HepG2 (cell line): ENCODE results near the gene MBLAC1. TPM values are rescaled to one million over a fixed set of nuclear protein-coding genes. Genes with fewer than 3 reads are reported as not detected.
A peak's percentile ranks its signal among the peaks of the same experiment; 100 is the strongest.

Source experiments
- ATAC-seq: fragments of 200-7000 bp; cut with Tn5 transposase; 3 replicates; pipeline ENCODE4 v1.9.1; 2020; ENCODE audit warnings: mild to moderate bottlenecking, moderate library complexity
- BruUV-seq: library from RNA; stranded (reverse); fragments of 400-500 nt; replicated peaks from 2 replicates; lab custom pipeline; 2021; lab: Mats Ljungman, UMichigan
- CTCF ChIA-PET: fragments of 300-600 bp; formaldehyde crosslinking; extraction: SDS; loops from one replicate; lab custom pipeline; 2021; ENCODE audit warnings: low total read pairs, inconsistent platforms, low intra/inter-chr PET ratio; lab: Yijun Ruan, JAX
- POLR2A ChIA-PET: fragments of 350-600 bp; sonication (Branson Sonifier 250); formaldehyde crosslinking; loops from one replicate; lab custom pipeline; 2020; ENCODE audit warnings: antibody characterized with exemption, inconsistent platforms; lab: Yijun Ruan, JAX
- DNase-seq: peaks from one replicate; pipeline ENCODE4 v3.0.0-alpha.2; 2015; ENCODE audit warnings: low spot score
- FAIRE-seq: peaks from 3 replicates; lab custom pipeline; 2011; peaks lifted over from hg19 to GRCh38; lab: Jason Lieb, UNC
- H2AFZ ChIP-seq: one replicate; pipeline ENCODE4 v1.6.1; 2011; ENCODE audit warnings: low read length, inconsistent platforms
- H3K27ac ChIP-seq: fragments of 300-600 bp; 3 replicates; pipeline ENCODE4 v1.8.0; 2011; ENCODE audit warnings: mixed run types, mild to moderate bottlenecking, mixed read lengths, low read length, inconsistent platforms; ENCODE audit not compliant: insufficient read depth; ENCODE audit errors: extremely low read length
- H3K27me3 ChIP-seq, 2 experiments: fragments of 200-600 bp in 1 of 2; 2 replicates in 1 of 2; 3 replicates in 1 of 2; pipeline versions ENCODE4 v1.6.0 to v1.8.0; 2011; ENCODE audit warnings: low read length in 2 of 2, mild to moderate bottlenecking in 2 of 2, moderate library complexity in 2 of 2, inconsistent platforms in 1 of 2; ENCODE audit not compliant: insufficient read depth in 2 of 2, control insufficient read depth in 1 of 2
- H3K36me3 ChIP-seq, 2 experiments: fragments of 200-600 bp in 1 of 2; replicated peaks in 1 of 2; 2 replicates in 1 of 2; 3 replicates in 1 of 2; pipeline versions ENCODE4 v1.5.1 to v1.8.0; 2011; ENCODE audit warnings: low read length in 2 of 2, inconsistent platforms in 1 of 2; ENCODE audit not compliant: insufficient read depth in 2 of 2, control insufficient read depth in 1 of 2
- H3K4me1 ChIP-seq: 2 replicates; pipeline ENCODE4 v1.5.1; 2012; ENCODE audit warnings: low read length, inconsistent platforms; ENCODE audit not compliant: insufficient read depth
- H3K4me2 ChIP-seq: 2 replicates; pipeline ENCODE4 v1.6.0; 2011; ENCODE audit warnings: low read depth, low read length, inconsistent platforms
- H3K4me3 ChIP-seq, 3 experiments: fragments of 200-600 bp in 1 of 3; sonication (generic), shearing (Covaris generic) in 1 of 3; replicated peaks in 1 of 3; 2 replicates each; pipeline ENCODE4 v1.5.1; 2011 to 2016; ENCODE audit warnings: low read length in 3 of 3, inconsistent platforms in 2 of 3, low read depth in 2 of 3, mild to moderate bottlenecking in 2 of 3, control low read depth in 1 of 3, mixed read lengths in 1 of 3; ENCODE audit not compliant: insufficient read depth in 1 of 3
- H3K79me2 ChIP-seq: one replicate; pipeline ENCODE4 v1.6.1; 2011; ENCODE audit warnings: low read length, inconsistent platforms; ENCODE audit not compliant: insufficient read depth
- H3K9ac ChIP-seq: 2 replicates; pipeline ENCODE4 v1.6.0; 2011; ENCODE audit warnings: mild to moderate bottlenecking, low read depth, low read length, inconsistent platforms; ENCODE audit not compliant: insufficient read depth
- H3K9me3 ChIP-seq: 2 replicates; pipeline ENCODE4 v1.5.1; 2012; ENCODE audit warnings: mild to moderate bottlenecking, low read length
- H4K20me1 ChIP-seq: 2 replicates; pipeline ENCODE4 v1.6.0; 2011; ENCODE audit warnings: inconsistent platforms, mild to moderate bottlenecking, low read length, moderate library complexity; ENCODE audit not compliant: insufficient read depth
- CEBPB ChIP-seq: IDR thresholded peaks from 2 replicates; pipeline ENCODE4 v1.6.1; 2011; ENCODE audit warnings: low read depth, low read length, improper control_type of control experiment, borderline replicate concordance
- CENPX ChIP-seq: sonication (generic); formaldehyde crosslinking; IDR thresholded peaks from 2 replicates; pipeline ENCODE4 v1.9.0; 2021; ENCODE audit warnings: mild to moderate bottlenecking, missing genetic modification reagents, moderate library complexity
- ELF4 ChIP-seq: sonication (generic); formaldehyde crosslinking; IDR thresholded peaks from 2 replicates; pipeline ENCODE4 v1.5.0; 2020; ENCODE audit warnings: missing genetic modification reagents, mild to moderate bottlenecking, moderate library complexity, borderline replicate concordance
- PAWR ChIP-seq: sonication (generic); formaldehyde crosslinking; IDR thresholded peaks from 2 replicates; pipeline ENCODE4 v1.4.0; 2020; ENCODE audit warnings: missing genetic modification reagents, mild to moderate bottlenecking, borderline replicate concordance
- POGZ ChIP-seq: sonication (generic); formaldehyde crosslinking; IDR thresholded peaks from 2 replicates; pipeline ENCODE4 v1.4.0; 2020; ENCODE audit warnings: mild to moderate bottlenecking, missing genetic modification reagents
- ZMYM3 ChIP-seq: sonication (generic); formaldehyde crosslinking; IDR thresholded peaks from 2 replicates; pipeline ENCODE4 v1.5.1; 2020; ENCODE audit warnings: mild to moderate bottlenecking, missing genetic modification reagents
- ZNF10 ChIP-seq: sonication (generic); formaldehyde crosslinking; IDR thresholded peaks from 2 replicates; pipeline ENCODE4 v1.4.0; 2020; ENCODE audit warnings: mild to moderate bottlenecking, low read depth, missing genetic modification reagents, borderline replicate concordance
- ZNF432 ChIP-seq: sonication (generic); formaldehyde crosslinking; IDR thresholded peaks from 2 replicates; pipeline ENCODE4 v1.5.0; 2020; ENCODE audit warnings: missing genetic modification reagents, mild to moderate bottlenecking, borderline replicate concordance
- ZNF652 ChIP-seq: IDR thresholded peaks from 2 replicates; pipeline ENCODE4 v1.6.1; 2016; ENCODE audit warnings: low read depth, borderline replicate concordance
- WGBS: methylation state at CpG from one replicate; pipeline ENCODE4 v1.1.6; 2017; ENCODE audit warnings: low lambda C conversion rate; 5-methylcytosine and 5-hydroxymethylcytosine counted together
- in situ Hi-C: cut with HindIII; loops from 2 replicates; pipeline ENCODE4 v1.10.0; 2017; ENCODE audit warnings: low pct_unique_long_range_greater_than_20kb; ENCODE audit not compliant: extremely low pct_ligation_motif_present
- intact Hi-C: fragments of 100-400 bp; cut with micrococcal nuclease; formaldehyde crosslinking; loops from one replicate; pipeline ENCODE4 v1.10.0; 2022; ENCODE audit not compliant: unreplicated experiment
- polyA plus RNA-seq, 8 experiments: library from polyadenylated mRNA; depleted of rRNA in 3 of 8; stranded (reverse) in 7 of 8; unstranded in 1 of 8; fragments of >200 nt; fragmentation: Illumina TruSeq in 4 of 8; extraction: Trizol in 4 of 8; gene quantifications; 2 replicates each; pipeline versions ENCODE4 v1.2.1 to v1.2.3, GENCODE V29; 2011 to 2016; ENCODE audit warnings: low read depth in 4 of 8, missing spikeins in 1 of 8, mixed read lengths in 1 of 8; ENCODE audit not compliant: insufficient read depth in 1 of 8
- total RNA-seq, 5 experiments: library from RNA; depleted of rRNA; stranded (reverse); fragments of >200 nt; fragmentation: Illumina TruSeq; extraction: Trizol; gene quantifications; 2 replicates each; pipeline ENCODE4 v1.2.3, GENCODE V29; 2016; ENCODE audit warnings: low read depth in 1 of 5
- TF ChIP-seq, protein P1 (sequence below): sonication (generic); formaldehyde crosslinking; conservative IDR thresholded peaks from 2 replicates; pipeline ENCODE4 v1.8.0; 2022; ENCODE audit warnings: mild to moderate bottlenecking, moderate library complexity, missing genetic modification reagents
- TF ChIP-seq, protein P2 (sequence below): sonication (generic); formaldehyde crosslinking; IDR thresholded peaks from 2 replicates; pipeline ENCODE4 v1.5.0; 2020; ENCODE audit warnings: mild to moderate bottlenecking, missing genetic modification reagents

MBLAC1 gene
- total and polyA plus RNA-seq, 2 of the 13 experiments (the other 11 are each of a cell fraction or from before 2014, with no cell fraction given), result 0.79 to 2.1 TPM

DNA sequence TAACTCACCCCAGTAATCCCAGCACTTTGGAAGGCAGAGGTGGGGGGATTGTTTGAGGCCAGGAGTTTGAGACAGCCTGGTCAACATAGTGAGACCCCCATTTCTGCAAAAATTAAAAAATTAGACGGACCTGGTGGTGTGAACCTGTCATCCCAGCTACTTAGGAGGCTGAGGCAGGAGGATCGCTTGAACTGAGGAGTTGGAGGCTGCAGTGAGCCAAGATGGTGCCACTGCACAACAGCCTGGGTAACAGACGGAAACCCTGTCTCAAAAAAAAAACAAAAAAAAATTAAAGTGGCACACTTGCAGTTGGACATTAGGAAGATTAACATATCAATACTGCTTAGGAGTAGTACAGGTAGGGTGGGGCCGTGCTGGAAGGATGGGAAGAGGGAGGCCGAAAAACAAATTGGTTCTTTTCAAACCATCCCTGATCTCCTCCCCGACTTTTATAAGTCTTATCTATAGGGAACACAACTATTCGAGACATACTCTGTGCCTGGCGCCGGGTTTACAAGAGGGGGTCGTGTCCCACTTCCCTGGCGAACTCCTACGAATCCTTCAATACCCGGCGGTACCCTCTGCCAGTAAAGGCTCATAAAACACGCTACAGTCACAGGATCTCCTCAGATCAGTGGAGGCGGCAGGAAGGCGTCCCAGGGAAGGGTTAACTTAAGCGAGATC lies 8.2 kb upstream of the MBLAC1 start:
- no peak for FAIRE-seq
- in situ Hi-C loops (no loop called here), intact Hi-C loops (loop anchor here (2.0 kb wide), 1 partner anchor 18 kb away; the partner anchor contains the start of genes AP4M1 and MCM7)
- 13% methylated on average over 15 of the region's 18 CpGs for WGBS
- Histone ChIP-seq H3K9me3 (no peaks in the 10 kb centered on the region), H3K9ac (peak overlapping the region; percentile 87), H3K4me1 (peaks cover 33% of the 10 kb centered on the region), H4K20me1 (no peaks in the 10 kb centered on the region), H3K79me2 (peaks cover 8% of the 10 kb centered on the region), H3K27me3 (no peaks in the 10 kb centered on the region; a peak in 1 of 5 replicates), H3K27ac (peak overlapping the region; percentile 77), H2AFZ (no peak overlapping the region), H3K4me3 (peak overlapping the region; percentile 72 to 98 (median 95)), H3K36me3 (peaks cover 0 to 3% of the 10 kb centered on the region in 2 experiments; a peak in 2 of 5 replicates), H3K4me2 (peak overlapping the region; percentile 98)
- ChIA-PET POLR2A (interaction anchor here (1.0 kb wide), 1 partner anchor 30 kb away, joined by 3 read pairs; the partner anchor contains the start of gene LAMTOR4), CTCF (no interaction called here)
- ATAC-seq, result no peak
- no peak for DNase-seq
- BruUV-seq, result TSS peak; percentile 48
- TF ChIP-seq POGZ (CRISPR knock-in tag), result no peak
- TF ChIP-seq ZNF432 (CRISPR knock-in tag), result no peak
- TF ChIP-seq ELF4 (CRISPR knock-in tag), result 0 out of 2 replicates have a peak, but pooled peaks have one; percentile 37
- TF ChIP-seq, protein P1, sequence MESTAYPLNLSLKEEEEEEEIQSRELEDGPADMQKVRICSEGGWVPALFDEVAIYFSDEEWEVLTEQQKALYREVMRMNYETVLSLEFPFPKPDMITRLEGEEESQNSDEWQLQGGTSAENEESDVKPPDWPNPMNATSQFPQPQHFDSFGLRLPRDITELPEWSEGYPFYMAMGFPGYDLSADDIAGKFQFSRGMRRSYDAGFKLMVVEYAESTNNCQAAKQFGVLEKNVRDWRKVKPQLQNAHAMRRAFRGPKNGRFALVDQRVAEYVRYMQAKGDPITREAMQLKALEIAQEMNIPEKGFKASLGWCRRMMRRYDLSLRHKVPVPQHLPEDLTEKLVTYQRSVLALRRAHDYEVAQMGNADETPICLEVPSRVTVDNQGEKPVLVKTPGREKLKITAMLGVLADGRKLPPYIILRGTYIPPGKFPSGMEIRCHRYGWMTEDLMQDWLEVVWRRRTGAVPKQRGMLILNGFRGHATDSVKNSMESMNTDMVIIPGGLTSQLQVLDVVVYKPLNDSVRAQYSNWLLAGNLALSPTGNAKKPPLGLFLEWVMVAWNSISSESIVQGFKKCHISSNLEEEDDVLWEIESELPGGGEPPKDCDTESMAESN (CRISPR knock-in tag), result no peak
- TF ChIP-seq ZNF652 (CRISPR knock-in tag), result peak; percentile 60
- no peak for TF ChIP-seq ZNF10
- no peak for TF ChIP-seq CEBPB
- 0 out of 2 replicates have a peak, but pooled peaks have one; percentile 22 for TF ChIP-seq ZMYM3 (CRISPR knock-in tag)
- TF ChIP-seq, protein P2, sequence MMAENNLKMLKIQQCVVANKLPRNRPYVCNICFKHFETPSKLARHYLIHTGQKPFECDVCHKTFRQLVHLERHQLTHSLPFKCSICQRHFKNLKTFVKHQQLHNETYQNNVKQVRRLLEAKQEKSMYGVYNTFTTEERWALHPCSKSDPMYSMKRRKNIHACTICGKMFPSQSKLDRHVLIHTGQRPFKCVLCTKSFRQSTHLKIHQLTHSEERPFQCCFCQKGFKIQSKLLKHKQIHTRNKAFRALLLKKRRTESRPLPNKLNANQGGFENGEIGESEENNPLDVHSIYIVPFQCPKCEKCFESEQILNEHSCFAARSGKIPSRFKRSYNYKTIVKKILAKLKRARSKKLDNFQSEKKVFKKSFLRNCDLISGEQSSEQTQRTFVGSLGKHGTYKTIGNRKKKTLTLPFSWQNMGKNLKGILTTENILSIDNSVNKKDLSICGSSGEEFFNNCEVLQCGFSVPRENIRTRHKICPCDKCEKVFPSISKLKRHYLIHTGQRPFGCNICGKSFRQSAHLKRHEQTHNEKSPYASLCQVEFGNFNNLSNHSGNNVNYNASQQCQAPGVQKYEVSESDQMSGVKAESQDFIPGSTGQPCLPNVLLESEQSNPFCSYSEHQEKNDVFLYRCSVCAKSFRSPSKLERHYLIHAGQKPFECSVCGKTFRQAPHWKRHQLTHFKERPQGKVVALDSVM, result peak; percentile 92
- 0 out of 2 replicates have a peak, but pooled peaks have one; percentile 29 for TF ChIP-seq PAWR (CRISPR knock-in tag)
- no peak for TF ChIP-seq CENPX
